Stimulated activated CD8-positive, alpha-beta memory T cell treated with anti-CD3 and anti-CD28 coated beads, Interleukin-12 subunit alpha, Interleukin-12 subunit beta, amount 100 ng/mL, for 24 hours (primary cell): Measurements from ENCODE around the gene PBX4.

ENCODE experiments used
- DNase-seq: peaks from one replicate; pipeline ENCODE4 v3.0.0-alpha.2; 2020; ENCODE audit errors: extremely low read depth

PBX4 gene

GRCh38 chr19:19591133-19591825 lies 27.2 kb downstream of the PBX4 start:
- peak; percentile 42 for DNase-seq

DNA sequence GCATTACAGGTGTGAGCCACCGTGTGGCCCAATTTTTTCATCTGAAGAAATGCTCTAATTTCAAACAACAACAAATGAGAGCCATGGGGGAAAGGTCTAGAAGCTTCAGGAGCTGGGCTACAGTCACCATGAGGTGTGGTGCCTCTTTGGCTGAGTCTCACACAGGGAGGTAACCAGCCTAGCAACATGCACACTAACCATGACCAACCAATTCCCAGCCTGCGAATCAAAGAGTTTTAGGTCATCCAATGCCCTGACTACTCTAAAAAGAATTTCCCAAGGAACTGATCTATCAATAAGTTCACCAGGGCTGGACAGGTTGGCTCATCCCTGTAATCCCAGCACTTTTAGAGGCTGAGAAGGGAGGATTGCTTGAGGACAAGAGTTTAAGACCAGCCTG lies 29.9 kb downstream of the PBX4 start:
- DNase-seq = no peak

DNA sequence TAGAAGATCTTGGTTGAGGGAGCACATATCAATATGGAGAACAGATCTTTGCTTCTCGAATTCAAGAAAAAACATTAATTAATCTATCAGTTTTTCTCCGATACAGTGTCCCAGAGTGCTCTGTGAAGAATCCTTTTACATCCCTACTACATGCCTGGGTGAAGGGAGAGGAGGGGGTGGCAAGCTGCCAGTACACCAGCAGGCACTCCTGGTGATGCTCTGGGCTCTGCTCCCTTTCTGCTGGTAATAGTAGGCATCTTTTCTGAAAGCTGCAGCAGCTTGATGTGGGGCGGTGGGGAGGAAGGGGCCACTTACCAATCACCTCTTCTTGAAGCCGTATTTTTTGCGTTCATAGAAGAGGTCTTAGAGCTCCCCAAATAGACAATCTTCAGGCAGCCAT lies 30.7 kb downstream of the PBX4 start:
- no peak for DNase-seq

DNA sequence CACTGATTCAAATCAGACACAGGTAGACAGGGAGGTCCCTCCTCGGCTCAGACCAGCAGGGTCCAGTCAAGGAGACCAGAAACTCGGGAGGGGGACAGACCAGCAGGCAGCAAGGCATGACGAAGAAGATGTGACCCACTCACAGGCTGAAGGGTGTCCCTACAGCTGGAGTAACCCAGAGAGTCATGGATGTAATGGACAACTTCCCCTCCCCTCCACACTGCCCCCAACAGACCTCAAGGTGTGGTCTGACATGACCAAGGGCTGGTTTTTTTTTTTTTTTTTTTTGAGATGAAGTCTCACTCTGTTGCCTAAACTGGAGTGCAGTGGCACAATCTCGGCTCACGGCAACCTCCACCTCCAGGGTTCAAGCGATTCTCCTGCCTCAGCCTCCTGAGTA lies 34.1 kb downstream of the PBX4 start:
- no peak for DNase-seq

DNA sequence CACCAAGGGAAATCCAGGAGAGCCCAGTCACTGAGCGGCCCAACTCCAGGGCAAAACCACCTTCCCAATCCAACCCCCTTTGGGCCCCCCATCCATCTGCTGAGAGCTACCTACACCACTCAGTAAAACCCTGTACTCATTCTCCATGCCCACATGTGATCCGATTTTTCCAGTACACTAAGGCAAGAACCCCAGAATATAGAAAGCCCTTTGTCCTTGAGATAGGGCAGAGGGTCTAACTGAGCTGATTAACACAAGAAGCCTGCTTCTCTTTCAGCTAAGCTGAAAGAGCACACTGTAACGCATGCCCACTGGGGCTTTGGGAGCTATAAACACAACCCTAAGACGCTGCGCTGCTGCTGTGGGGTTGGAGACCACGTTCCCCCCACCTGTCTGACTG lies 36.0 kb downstream of the PBX4 start:
- DNase-seq = no peak

GRCh38 chr19:19581391-19581790 lies 37.1 kb downstream of the PBX4 start:
- no peak for DNase-seq

GRCh38 chr19:19580418-19580817 lies 38.1 kb downstream of the PBX4 start:
- no peak for DNase-seq

DNA sequence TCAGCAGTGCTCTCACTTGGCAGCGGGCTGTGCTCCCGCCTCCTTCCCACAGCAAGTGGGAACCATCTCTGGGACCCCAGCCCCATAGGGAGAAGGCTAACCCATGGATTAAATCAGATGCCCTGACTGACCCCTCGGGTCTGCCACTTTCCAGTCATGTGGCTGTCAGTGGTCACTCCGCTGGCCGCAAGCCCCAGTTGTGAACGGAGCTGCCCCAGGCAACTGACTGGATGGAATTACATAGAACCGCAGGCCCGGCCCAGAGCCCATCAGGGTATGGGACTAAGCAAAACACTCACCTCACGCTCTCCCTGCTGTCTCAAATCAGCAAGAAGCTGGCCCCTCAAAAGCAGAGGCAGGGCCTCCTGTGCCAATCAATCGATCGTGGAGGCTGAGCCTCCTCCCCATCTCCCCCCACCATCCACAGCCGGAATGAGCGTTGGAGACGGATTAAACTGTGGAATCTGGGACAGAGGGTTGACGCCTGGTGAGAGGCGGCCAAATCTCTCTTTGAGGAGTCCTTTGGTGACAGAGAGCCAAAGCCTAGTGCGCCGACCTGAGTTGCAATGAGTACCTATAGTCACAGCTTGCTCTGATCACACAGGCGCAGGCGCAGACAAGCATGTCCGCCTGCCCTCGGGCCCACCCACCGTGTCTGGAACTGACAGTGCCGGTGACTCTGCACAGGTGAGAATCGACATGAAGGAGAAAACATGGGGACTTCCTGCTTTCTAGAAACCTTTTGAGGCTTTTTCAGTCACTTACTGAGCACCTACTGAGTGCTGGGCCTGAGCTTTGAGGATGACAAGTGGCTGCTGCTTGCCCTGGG lies 38.7 kb downstream of the PBX4 start:
- no peak for DNase-seq

DNA sequence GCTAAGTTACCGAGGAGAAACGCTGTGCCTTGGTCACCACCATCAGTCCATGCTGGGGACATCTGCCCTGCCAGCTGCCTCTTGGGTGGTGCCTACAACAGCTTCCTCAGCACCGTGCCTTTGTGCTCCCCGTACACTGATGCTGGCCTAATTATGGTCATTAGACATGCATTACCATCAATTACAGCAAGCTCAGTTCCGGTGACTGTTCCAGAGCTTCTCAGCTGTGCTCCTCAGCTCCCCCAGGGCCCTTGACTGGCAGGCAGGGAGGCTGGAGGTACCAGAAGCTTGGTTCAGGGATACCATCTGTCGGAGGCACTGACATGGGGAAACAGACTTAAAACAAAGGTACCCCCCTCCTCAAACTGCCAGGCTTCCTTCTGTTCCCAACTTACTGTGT lies 40.2 kb downstream of the PBX4 start:
- no peak for DNase-seq

- DNase-seq = no peak
Measured at GRCh38 chr19:19575411-19575810, 43.1 kb downstream of the PBX4 start.

DNA sequence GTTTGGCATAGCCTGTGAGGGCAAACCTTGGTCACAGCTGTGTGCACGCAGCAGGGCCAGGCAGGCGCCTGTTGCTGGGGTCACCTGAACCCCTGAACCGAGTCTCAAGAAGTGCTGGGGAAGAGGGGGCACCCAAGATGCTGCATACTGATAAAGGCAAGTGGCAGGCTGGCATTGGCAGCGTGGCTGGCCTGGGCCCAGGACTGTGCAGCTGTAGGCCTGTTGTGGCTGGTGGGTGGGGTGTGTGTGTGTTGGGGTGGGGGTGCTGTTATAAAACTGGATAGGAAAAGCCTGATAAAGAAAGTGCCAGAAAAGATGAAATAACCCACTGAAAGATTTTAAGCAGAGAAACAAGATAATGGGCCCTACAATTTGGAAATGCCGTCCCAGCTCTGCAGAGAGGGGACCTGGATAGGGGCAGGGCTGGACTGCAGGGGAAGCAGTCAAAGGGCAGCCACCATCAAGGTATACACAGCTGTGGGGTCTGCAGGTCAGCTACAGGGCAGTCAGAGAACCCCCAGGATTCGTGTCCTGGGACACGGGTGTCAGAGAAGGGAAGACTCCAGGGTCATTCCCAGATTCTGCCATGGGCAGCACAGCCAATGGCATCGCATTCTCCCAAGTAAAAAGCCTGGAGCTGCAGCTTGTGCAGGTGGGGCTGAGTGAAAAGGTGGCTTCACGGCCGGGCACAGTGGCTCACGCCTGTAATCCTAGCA lies 47.3 kb downstream of the PBX4 start:
- no peak for DNase-seq

- DNase-seq = no peak
Measured at GRCh38 chr19:19570571-19570970, 47.9 kb downstream of the PBX4 start.

DNA sequence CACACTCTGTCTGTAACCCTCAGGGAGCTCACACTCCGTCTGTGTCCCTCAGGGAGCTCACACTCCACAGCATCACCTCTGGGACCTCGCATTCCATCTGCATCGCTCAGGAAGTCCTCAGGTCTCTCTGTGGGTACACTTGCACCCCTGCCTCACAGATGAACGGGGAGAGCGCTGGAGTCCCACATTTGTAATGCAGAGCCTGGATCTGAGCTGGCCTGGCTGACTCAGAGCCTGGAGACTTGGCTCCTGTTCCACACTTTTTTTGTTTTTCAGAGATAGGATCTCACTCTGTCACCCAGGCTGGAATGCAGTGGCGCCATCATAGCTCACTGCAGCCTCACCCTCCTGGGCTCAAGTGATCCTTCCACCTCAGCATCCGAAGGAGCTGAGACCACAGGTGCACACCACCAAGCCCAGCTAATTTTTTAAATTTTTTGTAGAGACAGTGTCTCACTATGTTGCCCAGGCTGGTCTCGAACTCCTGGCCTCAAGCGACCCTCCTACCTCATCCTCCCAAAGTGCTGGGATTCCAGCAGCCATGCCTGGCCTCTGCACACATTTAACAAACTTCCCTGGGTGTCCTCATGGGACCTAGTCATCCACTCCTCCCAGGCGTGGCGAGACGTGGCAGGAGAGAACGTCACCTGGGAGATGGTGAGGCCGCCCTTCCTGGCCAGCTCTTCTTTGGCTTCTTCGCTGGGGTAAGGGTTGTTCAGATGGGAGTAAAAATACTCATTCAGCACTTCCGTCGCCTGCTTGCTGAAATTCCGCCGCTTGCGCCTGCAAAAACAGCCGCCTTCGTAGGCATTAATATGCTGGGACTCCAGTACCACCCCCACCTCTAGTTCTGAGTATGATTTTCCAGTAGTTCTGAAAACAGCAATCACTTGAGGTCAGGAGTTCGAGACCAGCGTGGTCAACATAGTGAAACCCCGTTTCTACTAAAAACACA lies 49.4 kb downstream of the PBX4 start:
- DNase-seq = no peak

DNA sequence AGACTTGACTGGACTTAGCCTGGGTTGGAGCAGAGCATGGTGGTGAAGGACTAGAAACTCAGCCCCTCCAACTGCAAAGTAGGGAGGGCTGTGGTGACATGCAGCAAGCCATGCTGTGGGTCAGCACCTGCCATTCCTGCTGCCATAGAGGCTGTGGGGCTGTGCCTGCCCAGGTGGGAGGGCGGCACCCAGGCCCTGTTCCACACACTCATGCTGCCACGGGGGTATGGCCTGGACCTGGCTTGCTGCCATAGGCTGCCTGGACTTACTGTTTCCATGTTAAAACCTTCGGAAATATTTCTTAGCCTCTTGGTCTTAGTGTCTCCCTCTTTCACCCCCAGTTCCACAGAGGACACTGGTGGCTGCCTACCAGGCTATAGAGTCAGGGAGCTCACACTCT lies 51.1 kb downstream of the PBX4 start:
- no peak for DNase-seq

DNA sequence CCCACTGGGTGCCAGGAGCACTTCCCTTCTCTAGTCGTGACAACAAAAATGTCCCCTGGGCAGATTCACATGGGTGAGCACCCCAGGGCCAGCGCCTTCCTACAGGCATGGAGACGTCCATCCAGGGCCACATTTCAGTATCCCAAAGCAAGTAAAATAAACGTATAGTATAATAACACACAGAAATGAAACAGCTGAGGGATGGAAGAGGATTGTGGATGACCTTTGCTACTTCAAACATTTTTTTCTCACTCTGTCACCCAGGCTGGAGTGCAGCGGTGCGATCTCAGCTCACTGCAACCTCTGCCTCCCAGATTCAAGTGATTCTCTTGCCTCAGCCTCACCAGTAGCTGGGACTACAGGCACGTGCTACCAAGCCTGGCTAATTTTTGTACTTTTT lies 52.2 kb downstream of the PBX4 start:
- DNase-seq = no peak

GRCh38 chr19:19563348-19563848 lies 55.1 kb downstream of the PBX4 start:
- DNase-seq = no peak

DNA sequence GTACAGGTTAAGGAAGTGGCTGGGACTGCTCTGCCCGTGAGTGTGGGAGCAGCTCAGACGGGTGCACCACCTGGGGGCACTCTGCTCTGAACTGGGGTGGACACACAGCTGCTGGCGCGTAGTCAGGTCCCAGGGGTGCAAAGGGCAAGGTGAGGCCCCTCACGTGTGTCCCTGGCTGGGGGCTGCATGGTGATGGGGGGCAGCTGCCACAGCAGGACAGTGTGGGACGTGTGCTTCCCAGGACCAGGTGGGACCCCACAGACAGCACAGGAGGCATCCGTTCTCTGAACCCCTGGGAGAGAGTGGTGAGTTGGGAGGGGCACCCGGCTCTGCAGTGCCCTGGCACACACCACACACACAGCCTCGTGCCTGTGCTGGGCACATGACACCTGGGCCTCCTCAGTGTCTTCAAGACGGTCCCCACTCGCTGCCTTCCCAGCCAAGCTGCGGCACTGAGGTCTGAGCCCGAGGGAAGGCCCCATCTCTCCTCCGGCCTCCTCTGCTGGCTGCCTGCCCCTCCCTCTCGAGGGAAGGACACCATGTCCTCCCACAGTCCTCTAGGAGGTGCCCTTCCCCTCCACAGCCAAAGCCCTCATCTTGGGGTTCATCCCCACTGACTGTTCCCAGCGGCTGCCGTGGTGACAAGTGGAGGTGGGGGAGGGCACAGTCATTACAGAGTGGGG lies 55.7 kb downstream of the PBX4 start:
- DNase-seq = no peak

GRCh38 chr19:19561946-19562664 lies 56.4 kb downstream of the PBX4 start:
- no peak for DNase-seq

- DNase-seq = no peak
Measured at GRCh38 chr19:19559931-19560330, 58.6 kb downstream of the PBX4 start.

- DNase-seq = no peak
Measured at GRCh38 chr19:19558636-19559035, 59.9 kb downstream of the PBX4 start.
